HG03095 (cell line): ENCODE results near the gene FBXL7.

ENCODE experiments used
- ATAC-seq: cut with Tn5 transposase; IDR thresholded peaks from one replicate; pipeline ENCODE4 v1.9.1; 2021; ENCODE audit warnings: moderate library complexity; ENCODE audit not compliant: unreplicated experiment

The FBXL7 gene

DNA sequence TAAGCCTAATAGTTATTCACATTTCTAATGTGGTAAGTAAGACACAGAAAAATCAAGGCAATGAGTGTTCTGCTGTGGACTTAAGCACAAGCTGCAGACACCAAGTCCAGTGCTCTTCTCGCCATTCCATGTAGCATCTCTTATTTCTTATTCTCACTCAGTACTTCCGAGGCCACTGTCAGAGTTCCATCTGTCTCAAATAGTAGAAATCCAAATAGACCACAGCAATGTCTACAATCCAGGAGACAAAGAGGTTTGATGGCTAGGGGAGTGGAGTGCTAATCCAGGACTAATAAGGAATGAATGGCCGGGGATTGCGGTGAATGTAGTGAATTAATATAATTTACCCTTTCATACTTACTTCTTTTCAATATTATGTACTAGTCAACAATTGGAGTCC is 147.3 kb downstream of the FBXL7 start:
- no peak for ATAC-seq

DNA sequence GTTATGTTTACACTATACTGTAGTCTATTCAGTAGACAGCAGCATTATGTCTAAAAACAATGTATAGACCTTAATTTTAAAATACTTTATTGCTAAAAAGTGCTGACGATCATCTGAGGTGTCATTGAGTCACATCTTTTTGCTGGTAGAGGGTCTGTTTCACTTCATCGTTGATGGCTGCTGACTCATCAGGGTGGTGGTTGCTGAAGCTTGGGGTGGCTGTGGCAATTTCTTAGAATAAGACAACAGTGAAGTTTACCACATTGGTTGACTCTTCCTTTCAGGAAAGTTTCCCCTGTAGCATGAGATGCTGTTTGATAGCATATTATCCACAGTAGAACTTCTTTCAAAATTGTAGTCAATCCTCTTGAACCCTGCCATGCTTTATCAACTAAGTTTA is 150.3 kb downstream of the FBXL7 start:
- no peak for ATAC-seq

DNA sequence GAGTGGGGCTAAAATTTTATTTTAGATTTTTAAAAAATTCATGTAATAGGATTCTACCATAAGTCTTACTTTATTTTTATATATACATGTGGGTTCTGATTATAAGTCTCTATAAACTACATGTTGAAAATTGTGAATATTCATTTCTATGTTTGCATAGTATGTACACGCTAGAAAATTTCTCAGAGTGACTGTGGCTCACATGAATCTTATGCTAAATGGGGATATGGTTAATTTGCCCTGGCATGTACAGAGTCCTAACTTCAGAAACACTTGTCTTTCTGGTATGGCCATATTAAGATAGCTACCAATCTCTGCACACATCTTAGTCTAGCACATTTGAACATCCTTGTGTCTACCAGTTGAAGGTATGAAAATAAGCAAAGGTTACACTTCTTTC is 154.8 kb downstream of the FBXL7 start:
- no peak for ATAC-seq

DNA sequence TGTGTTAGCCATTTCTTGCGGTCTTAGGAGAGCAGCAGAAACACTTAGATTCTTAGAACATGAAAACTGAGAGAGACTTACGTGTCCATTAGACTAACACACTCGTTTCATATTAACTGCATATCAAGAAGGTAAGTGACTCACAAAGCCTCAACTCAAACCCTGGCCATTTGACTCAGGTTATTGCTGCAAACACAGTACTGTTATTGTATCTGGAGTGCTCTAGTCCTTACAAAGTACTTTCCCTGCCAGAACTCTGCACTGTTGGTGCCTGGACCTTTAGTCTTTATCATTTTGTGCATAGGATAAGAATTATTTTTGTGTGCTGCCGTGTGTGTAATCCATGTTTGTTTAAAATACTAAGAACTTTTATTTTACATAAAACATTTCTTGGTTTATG is 155.7 kb downstream of the FBXL7 start:
- ATAC-seq, result no peak

DNA sequence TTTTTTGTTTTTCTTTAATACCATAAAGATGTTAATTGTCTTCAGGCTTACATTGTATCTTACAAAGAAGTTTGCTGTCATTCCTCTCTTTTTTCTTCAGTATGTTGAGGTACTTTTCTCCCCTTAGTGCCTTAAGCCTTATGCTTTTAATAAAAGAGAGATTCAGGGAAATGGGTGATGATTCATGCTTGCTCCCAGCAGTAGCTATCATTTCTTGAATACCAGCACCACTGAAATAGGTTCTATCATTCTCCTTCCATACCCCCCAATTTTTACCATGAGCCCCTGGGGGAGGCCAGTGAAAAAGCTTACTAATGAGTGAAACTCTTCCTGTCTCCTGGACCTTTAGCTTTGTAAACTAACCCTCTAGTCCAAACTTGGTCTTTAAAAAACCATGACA is 165.0 kb downstream of the FBXL7 start:
- no peak for ATAC-seq

DNA sequence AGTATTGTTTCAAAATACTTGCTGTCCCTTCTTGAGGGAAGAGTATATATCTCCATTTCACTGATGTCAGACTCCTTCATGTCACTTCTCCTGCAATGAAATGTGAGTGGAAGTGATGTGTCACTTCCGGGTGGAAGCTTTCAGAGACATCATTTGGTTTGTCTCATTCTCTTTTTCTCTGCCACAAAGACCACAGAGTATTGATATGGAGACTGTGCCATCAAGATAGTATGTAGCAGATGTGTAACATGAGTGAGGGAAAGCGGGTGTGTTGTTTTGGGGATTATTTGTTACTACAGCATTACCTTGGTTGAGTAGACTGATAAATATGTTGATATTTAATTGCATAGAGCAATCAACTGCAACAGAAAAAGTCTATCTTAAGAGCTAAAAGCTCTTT is 169.8 kb downstream of the FBXL7 start:
- no peak for ATAC-seq

DNA sequence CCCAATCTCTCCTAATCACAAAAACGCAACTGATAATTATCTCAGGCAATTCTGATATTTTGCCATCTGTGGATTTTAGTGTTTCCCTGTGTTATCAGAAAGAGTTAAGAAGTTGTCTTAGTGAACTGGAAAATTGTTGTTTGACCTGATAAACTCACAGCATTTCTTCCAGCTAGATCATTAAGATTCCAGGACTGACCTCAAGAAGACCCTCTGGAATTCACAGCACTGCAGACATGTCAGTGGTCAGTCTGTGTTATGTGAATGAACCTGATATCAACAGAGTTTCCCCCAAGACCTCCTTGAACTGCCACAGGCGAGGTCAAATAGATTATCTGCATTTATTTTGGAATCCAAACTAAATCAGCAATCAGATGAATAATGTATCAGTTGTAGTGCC is 174.7 kb downstream of the FBXL7 start:
- ATAC-seq, result no peak

DNA sequence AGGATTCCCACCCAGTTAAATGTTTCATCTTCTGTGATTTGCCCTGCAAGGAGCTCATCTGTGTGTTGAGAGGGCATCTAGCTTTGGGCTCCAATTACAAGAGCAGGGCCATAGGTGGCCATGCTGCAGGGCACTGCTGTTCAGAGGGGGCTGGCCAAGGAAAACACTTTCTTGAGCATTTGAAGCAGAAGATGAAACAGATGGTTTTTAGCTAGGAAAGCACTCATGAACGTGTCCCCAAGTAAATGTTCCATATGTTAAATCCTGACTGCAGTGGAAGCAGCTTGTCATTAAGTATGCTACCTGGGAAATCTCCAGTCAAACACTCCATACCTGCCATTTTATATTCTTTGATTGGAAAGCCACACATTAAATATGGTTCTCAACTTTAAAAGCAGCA is 176.6 kb downstream of the FBXL7 start:
- ATAC-seq, result no peak

DNA sequence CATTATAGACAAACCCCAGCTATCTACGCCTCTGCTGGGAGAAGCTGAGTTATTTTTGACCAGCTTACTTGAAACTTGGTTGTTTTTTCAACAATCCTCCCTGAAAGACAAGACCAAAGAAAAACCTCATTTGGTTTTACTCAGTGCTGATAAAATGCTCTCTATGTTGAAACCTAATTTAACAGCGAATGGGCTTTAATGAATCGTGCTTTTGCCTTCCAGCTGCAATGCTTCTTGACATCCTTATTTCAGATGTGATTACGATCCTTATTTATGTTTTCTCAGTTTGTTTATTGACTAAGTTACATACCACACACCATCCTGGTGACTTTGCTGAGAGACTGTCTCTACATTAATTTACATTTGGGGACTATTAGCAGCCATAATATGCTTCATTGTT is 179.2 kb downstream of the FBXL7 start:
- no peak for ATAC-seq

DNA sequence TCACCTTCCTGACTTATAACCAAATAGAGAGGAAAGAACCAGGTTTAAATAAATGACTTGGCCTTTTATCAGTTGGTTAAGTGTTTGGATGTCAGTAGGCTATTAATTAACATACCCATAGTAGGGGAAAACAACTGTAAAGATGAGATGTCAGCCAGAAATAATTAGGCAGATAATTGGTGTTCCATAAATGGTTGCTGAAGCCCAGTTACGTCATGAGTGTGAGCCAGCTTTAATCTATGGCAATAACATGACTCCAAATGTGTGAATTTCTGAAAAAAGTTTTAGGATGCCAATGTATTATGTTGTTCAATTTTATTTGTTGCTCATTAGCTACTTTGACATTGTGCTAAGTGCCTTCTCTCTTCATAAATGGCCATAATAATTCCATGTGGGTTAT is 180.5 kb downstream of the FBXL7 start:
- ATAC-seq, result no peak

DNA sequence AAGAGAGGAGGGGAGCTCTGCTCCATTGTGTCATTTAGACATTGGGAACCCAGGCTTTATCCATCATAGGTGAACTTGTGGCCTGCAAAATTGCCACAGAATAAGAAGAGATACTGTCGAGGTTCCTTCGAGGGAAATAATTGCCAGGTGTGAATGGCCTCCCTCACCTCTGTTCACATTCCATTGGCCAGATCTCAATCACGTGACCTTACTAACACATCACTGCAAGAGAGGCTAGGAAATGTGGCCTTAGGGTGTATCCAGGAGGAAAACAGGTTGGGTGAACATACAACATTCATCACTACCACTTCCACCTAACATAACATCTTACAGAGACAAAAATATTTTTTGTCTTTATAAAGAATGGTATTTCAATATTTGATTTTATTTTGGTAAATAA is 182.1 kb downstream of the FBXL7 start:
- no peak for ATAC-seq

DNA sequence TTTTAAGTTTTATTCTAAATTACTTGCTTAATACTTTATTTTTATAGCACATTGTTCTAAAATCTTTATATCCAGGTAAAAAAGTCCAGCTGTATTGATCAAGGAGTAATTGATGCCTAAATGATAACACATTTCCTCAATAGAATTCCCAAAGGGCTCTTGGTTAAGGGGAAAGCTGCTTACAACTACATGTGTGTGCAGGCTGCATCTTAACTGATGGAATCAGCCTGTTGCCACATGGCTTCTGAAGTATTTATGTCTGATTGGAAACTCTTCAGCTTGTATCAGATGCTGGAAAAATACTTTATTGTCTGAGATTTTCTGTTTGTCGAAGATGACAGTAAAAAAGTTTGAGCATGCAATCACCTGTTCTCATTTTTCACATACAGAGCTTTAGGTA is 182.6 kb downstream of the FBXL7 start:
- no peak for ATAC-seq

DNA sequence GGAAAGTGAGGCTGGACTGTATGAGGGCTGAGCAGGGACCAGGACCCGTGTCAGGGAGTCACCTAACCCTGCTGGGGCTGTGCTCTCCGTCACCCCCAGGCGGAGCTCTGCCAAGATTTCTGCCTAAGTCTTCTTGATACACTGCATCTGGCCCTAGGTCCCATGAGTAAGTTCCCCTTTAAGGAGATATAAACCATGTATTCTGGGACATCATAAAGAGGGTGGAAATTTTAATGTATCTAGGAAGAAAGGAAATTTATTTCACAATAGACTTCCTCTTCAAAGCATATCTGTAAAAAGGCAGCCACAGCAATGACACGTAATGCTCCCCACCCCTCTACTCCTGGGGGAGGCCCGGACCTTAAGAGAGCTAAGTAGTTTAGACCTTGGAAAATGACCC is 183.4 kb downstream of the FBXL7 start:
- no peak for ATAC-seq

DNA sequence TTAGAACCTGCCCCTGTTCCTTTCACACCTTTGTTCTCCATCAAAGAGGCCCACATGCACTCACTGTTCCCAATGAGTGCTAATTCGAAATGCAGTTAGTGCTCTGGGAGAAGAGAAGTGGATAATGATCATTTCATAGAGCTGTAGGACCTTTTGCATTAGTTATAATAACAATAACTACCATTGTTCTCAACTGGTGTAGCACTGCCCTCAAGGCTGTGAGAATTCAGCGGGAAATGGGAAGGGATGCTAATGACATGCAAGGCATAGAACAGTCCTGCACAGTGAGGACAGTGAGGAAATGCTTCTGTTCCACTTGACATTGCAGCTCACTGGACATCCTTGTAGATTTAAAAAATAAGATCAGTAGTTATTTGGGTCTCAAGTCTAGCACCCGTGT is 187.4 kb downstream of the FBXL7 start:
- ATAC-seq, result no peak

DNA sequence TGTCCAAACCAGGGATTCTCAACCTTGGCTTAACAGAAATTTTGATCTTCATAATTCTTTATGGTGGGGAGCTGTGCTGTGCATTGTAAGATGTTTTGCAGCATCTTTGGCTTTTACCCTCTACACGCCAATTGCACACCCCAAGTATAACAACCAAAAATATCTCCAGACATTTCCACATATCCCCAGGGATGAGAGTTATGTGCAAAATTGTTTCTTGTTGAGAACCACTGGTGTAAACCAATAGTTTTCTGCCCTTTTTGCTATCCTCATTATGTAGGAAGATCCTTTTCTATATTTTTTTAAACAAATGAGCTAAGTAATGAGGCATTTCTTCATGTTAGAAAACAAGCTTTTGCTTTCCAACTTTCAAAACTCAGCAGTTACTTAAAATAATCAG is 189.9 kb downstream of the FBXL7 start:
- no peak for ATAC-seq

DNA sequence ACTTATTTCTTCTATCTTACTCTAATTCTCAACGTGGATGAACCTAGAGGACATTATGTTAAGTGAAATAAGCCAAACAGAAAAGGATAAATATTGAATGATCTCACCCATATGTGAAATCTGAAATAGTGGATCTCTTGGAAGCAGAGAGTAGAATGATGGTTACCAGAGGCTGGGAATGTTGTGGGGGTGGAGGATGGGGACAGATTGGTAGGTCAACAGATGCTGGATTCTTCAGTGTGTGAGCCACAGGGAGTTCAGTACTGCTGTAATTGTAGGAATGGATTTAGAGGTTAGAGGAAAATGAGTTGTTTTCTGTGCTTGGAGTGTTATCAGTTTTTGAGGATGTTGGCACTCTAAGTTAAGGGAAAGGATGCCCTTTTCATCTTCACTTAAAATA is 190.6 kb downstream of the FBXL7 start:
- no peak for ATAC-seq

DNA sequence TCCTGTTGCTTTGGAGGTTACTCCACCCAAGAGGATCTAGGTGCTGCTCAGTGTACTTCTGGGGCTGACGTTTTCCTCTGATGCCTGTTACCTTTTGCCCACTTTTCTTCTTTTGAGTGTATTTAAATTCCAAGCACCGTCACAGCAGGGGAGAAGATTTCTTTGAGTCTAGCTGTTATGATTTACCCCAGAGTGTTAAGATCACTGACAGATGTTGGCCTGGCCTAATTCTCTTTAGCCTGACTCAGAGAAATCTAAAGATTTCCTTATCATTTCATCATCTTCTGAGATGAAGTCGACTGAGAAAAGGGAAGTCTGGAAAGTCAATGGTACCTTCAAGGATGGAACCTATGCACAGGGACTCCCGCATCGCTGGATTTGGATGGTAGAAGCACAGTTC is 191.5 kb downstream of the FBXL7 start:
- no peak for ATAC-seq

DNA sequence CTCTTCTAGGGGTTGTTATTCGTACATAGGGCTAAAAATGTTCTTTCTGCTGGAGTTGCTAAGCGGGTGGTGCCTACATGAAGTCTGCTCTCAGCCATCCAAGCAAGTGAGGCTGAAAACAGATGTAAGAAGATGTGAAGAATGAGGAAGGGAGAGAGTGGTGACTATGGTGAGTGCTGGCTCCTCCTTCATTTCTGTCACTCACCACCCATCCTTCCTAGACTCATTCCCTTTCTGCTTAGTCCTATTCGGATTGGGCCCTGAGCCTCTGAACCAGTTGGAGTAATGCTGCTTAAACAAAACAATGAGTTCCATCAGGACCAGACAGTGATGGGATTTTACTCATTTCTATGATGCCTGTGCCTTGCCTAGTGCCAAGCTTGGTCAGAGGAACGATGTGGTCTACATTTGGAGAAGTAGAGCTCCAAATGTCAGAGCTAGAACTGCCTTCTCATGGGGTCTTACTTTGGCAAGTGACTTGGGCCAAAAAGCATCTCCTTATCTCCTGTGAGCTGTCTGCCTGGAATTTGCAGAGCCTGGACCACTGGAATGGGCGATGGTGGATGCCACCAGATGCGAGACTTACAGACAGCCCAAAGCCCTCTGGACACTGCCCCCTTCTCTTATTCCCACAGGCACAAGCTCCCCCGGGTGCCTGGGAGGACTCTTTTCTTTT is 192.9 kb downstream of the FBXL7 start:
- no peak for ATAC-seq

DNA sequence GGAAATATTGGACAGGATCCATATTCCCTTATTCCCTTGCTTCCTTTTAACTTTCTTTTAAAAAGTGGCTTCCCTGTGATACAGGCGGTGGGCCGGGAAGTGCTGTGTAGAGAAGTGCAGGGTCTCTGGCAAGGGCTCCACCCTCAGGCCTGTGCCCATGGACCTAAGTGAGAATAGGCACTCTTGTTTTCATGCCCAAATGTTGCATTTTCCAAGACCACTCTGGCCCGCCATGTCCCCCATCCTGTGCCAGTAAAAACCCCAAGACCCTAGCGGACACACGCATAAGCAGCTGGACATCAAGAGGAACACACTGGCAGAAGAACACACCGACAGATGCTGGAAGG is 193.4 kb downstream of the FBXL7 start:
- ATAC-seq, result no peak

DNA sequence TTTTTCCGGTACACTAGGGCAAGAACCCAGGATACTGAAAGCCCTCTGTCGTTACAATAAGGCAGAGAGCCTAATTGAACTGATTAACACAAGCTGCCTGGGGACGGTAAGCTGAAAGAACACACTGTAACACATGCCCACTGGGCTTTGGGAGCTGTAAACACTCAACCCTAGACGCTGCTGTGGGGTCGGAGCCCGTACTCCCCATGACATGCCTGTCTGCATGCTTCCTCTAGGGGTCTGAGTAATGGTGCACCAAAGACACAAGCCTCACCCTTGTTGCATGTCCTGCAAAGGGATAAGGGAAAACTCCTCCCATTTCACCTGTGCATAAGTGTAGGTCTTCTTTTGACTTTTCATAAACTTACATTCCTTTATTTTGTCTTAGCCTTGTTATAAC is 194.0 kb downstream of the FBXL7 start:
- no peak for ATAC-seq

DNA sequence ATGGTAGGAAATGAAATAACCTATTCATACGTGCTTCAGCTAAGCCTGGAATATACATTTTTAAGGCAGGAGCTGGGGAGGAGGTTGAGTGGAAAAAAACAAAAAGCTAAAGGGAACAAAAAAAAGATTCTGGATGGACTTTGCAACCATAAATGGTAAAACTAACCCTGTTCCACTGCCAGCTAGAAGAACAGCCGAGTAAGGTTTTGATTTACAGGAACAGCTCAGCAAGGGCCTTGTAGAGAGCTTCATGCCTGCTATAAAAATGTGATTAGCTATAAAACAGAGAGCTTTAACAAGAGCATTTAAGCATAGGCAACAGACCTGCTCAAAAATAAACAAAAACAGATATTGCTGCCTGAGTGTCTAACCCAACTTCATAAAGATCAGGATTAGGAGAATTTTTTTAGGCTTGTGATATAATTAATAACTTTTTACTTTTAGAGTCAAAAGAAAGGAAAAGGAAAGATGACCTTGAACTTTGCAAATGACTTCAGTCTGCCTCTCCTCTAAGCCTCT is 194.8 kb downstream of the FBXL7 start:
- no peak for ATAC-seq

DNA sequence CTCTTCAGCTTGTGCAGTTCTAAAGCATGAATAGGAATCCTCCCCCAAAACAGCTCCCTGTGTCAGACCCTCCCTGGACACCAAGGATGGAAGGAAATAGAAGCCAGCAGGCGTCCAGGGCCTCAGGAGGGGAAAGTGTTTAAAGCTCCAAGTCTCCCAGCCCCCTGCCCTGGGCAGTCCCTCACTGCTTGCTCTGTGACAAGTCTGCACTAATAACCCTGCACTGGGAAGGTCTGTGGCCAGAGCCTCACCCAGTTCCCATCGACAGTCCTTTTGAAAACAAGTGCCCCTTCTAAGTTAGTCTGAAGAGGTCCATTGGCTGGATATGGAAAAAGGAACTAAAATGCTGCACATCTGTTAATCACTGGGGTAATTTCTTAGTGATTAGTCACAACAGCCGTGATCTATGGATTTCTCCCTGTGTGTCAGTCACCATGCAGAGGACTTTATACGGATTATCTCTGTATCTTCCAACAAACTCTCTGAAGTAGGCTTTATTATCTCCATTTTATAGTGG is 195.3 kb downstream of the FBXL7 start:
- no peak for ATAC-seq

DNA sequence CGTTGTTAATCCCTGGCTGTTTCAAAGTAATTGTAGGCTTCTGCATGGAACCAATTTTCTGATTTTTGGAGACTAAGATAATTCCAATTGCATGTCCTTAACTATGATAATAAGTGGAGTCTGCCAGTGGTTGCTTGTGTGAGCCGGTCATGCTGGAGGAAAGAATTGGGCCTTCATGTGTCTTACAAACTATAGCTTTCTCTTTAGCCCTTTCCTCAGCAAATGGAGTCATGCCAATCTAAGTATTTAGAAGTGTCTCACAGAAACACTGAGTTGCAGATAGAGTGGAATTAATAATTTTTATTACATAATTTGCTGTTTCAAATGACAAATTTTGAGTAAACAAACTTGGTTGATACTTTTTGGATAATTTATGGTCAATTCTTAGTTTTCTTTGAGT is 200.4 kb downstream of the FBXL7 start:
- ATAC-seq, result no peak
